Neural cell (in vitro differentiated cells): Measurements from ENCODE around the gene BFSP2.

Experiments
- EP300 ChIP-seq: fragments of 450-650 bp; conservative IDR thresholded peaks from 2 replicates; pipeline ENCODE4 v1.6.1; 2014; ENCODE audit warnings: antibody characterized with exemption, mild to moderate bottlenecking, moderate library complexity; ENCODE audit not compliant: poor library complexity, severe bottlenecking
- EZH2 ChIP-seq: fragments of 200-600, 300-800 bp; shearing (Covaris generic), sonication (generic); IDR thresholded peaks from 2 replicates; pipeline ENCODE4 v1.6.1; 2014; ENCODE audit warnings: antibody characterized with exemption, low read length, borderline replicate concordance, mild to moderate bottlenecking; ENCODE audit not compliant: insufficient read depth, poor library complexity, severe bottlenecking
- MXI1 ChIP-seq: fragments of 450-650 bp; conservative IDR thresholded peaks from 2 replicates; pipeline ENCODE4 v1.6.1; 2014; ENCODE audit warnings: antibody characterized with exemption, mild to moderate bottlenecking; ENCODE audit not compliant: poor library complexity, severe bottlenecking
- POLR2AphosphoS5 ChIP-seq: IDR thresholded peaks from 2 replicates; pipeline ENCODE4 v1.6.1; 2012
- REST ChIP-seq: IDR thresholded peaks from 2 replicates; pipeline ENCODE4 v1.6.1; 2012; ENCODE audit warnings: borderline replicate concordance
- SMC3 ChIP-seq: fragments of 450-650 bp; conservative IDR thresholded peaks from 2 replicates; pipeline ENCODE4 v1.6.1; 2014; ENCODE audit warnings: antibody characterized with exemption, mild to moderate bottlenecking, moderate library complexity; ENCODE audit not compliant: poor library complexity
- TF ChIP-seq, protein P1 (sequence below): fragments of 450-650 bp; IDR thresholded peaks from 2 replicates; pipeline ENCODE4 v1.5.1; 2014; ENCODE audit warnings: antibody characterized with exemption, mild to moderate bottlenecking, moderate library complexity; ENCODE audit not compliant: poor library complexity, severe bottlenecking

- TF ChIP-seq EZH2 (no peak), POLR2AphosphoS5 (no peak), SMC3 (no peak), REST (no peak), EP300 (no peak), MXI1 (no peak)
- TF ChIP-seq, protein P1, sequence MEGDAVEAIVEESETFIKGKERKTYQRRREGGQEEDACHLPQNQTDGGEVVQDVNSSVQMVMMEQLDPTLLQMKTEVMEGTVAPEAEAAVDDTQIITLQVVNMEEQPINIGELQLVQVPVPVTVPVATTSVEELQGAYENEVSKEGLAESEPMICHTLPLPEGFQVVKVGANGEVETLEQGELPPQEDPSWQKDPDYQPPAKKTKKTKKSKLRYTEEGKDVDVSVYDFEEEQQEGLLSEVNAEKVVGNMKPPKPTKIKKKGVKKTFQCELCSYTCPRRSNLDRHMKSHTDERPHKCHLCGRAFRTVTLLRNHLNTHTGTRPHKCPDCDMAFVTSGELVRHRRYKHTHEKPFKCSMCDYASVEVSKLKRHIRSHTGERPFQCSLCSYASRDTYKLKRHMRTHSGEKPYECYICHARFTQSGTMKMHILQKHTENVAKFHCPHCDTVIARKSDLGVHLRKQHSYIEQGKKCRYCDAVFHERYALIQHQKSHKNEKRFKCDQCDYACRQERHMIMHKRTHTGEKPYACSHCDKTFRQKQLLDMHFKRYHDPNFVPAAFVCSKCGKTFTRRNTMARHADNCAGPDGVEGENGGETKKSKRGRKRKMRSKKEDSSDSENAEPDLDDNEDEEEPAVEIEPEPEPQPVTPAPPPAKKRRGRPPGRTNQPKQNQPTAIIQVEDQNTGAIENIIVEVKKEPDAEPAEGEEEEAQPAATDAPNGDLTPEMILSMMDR = no peak
Observed at GRCh38 chr3:133460809-133461208, 61.0 kb downstream of the BFSP2 start.
